ENCODE data around the gene SCLY. TPM values are rescaled to one million over a fixed set of nuclear protein-coding genes. Genes with fewer than 3 reads are reported as not detected.

Gene SCLY
- total and polyA plus RNA-seq, 2 of the 8 experiments (the other 6 are each of a cell fraction or from before 2014, with no cell fraction given) = 79.0 to 79.5 TPM

DNA sequence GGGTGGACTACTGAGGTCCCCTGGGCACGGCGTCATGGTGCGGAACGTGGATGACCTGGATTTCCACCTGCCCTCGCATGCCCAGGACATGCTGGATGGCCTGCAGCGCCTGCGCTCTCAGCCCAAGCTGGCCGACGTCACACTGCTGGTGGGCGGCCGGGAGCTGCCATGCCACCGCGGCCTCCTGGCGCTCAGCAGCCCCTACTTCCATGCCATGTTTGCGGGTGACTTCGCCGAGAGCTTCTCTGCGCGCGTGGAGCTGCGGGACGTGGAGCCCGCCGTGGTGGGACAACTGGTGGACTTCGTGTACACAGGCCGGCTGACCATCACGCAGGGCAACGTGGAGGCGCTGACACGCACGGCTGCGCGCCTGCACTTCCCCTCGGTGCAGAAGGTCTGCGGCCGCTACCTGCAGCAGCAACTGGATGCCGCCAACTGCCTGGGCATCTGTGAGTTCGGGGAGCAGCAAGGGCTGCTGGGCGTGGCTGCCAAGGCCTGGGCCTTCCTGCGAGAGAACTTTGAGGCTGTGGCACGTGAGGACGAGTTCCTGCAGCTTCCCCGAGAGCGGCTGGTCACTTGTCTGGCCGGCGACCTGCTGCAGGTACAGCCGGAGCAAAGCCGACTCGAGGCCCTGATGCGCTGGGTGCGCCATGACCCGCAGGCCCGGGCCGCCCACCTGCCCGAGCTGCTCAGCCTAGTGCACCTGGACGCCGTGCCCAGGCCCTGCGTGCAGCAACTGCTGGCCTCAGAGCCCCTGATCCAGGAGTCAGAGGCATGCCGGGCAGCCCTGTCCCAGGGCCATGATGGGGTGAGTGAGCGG lies 80.1 kb downstream of the SCLY start (continued):
- TF ChIP-seq, protein P1, sequence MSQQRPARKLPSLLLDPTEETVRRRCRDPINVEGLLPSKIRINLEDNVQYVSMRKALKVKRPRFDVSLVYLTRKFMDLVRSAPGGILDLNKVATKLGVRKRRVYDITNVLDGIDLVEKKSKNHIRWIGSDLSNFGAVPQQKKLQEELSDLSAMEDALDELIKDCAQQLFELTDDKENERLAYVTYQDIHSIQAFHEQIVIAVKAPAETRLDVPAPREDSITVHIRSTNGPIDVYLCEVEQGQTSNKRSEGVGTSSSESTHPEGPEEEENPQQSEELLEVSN (IDR thresholded peaks at IDR 0.05) = no peak
- TF ChIP-seq CHD2 (IDR thresholded peaks at IDR 0.05; ENCODE audit: low read length) = no peak
